CD14-positive monocyte (primary cell): Measurements from ENCODE around the gene GFOD1. TPM values are rescaled to one million over a fixed set of nuclear protein-coding genes. Genes with fewer than 3 reads are reported as not detected.

Experiments
- DNase-seq, 3 donors: peaks; one replicate each; pipeline ENCODE4 v3.0.0-alpha.2; 2011 to 2022
- H2AFZ ChIP-seq: 2 replicates; pipeline ENCODE4 v1.6.0; 2012; ENCODE audit warnings: mild to moderate bottlenecking, low read depth, low read length, inconsistent platforms; ENCODE audit not compliant: insufficient read depth, poor library complexity, severe bottlenecking
- H3K27ac ChIP-seq, 2 donors: 1 replicate in 1 of 2; 2 replicates in 1 of 2; pipeline ENCODE4 v1.5.1; 2012 to 2013; ENCODE audit warnings: low read length in 2 of 2, control low read depth in 1 of 2, inconsistent platforms in 1 of 2, low read depth in 1 of 2, mild to moderate bottlenecking in 1 of 2
- H3K27me3 ChIP-seq, 2 donors: one replicate each; pipeline versions ENCODE4 v1.6.0 to v1.6.1; 2011 to 2013; ENCODE audit warnings: low read length in 2 of 2; ENCODE audit not compliant: control insufficient read depth in 2 of 2, insufficient read depth in 2 of 2
- H3K36me3 ChIP-seq, 2 donors: replicated peaks in 1 of 2; 1 replicate in 1 of 2; 2 replicates in 1 of 2; pipeline versions ENCODE4 v1.5.1 to v1.6.1; 2012 to 2013; ENCODE audit warnings: low read length in 2 of 2, control low read depth in 1 of 2, inconsistent platforms in 1 of 2, mild to moderate bottlenecking in 1 of 2; ENCODE audit not compliant: insufficient read depth in 2 of 2, control insufficient read depth in 1 of 2
- H3K4me1 ChIP-seq, 2 donors: 1 replicate in 1 of 2; 2 replicates in 1 of 2; pipeline versions ENCODE4 v1.5.1 to v1.6.1; 2012 to 2013; ENCODE audit warnings: low read length in 2 of 2, control low read depth in 1 of 2, inconsistent platforms in 1 of 2, mild to moderate bottlenecking in 1 of 2, moderate library complexity in 1 of 2; ENCODE audit not compliant: insufficient read depth in 2 of 2, control insufficient read depth in 1 of 2
- H3K4me2 ChIP-seq: replicated peaks from 2 replicates; pipeline ENCODE3; 2012; ENCODE audit warnings: low read length, moderate library complexity, mild to moderate bottlenecking; ENCODE audit not compliant: poor library complexity, severe bottlenecking; ENCODE audit errors: extremely low read depth
- H3K4me3 ChIP-seq, 3 experiments: fragments of 200-600 bp in 1 of 3; sonication (generic) in 1 of 3; replicated peaks in 1 of 3; 1 replicate in 2 of 3; 2 replicates in 1 of 3; pipeline ENCODE4 v1.5.1; 2011 to 2013; ENCODE audit warnings: low read length in 3 of 3, mild to moderate bottlenecking in 3 of 3, control low read depth in 2 of 3, low read depth in 2 of 3, inconsistent platforms in 1 of 3, moderate library complexity in 1 of 3
- H3K79me2 ChIP-seq: 2 replicates; pipeline ENCODE4 v1.6.0; 2012; ENCODE audit warnings: mild to moderate bottlenecking, control low read depth, inconsistent platforms, low read length, moderate library complexity; ENCODE audit not compliant: insufficient read depth
- H3K9ac ChIP-seq: 2 replicates; pipeline ENCODE4 v1.6.0; 2017; ENCODE audit warnings: low read length, mild to moderate bottlenecking; ENCODE audit not compliant: insufficient read depth, poor library complexity, severe bottlenecking
- H3K9me3 ChIP-seq, 2 donors: replicated peaks in 1 of 2; 1 replicate in 1 of 2; 2 replicates in 1 of 2; pipeline versions ENCODE4 v1.5.1 to v1.6.1; 2012 to 2013; ENCODE audit warnings: low read length in 2 of 2, control low read depth in 1 of 2; ENCODE audit not compliant: control insufficient read depth in 1 of 2, insufficient read depth in 1 of 2
- H4K20me1 ChIP-seq: 2 replicates; pipeline ENCODE4 v1.6.0; 2012; ENCODE audit warnings: mild to moderate bottlenecking, low read length, control low read depth, moderate library complexity; ENCODE audit not compliant: insufficient read depth
- H3K27ac Mint-ChIP-seq, 7 donors: one replicate each; pipeline ENCODE4 v1.8.0; 2020; ENCODE audit warnings: mild to moderate bottlenecking in 7 of 7, mixed read lengths in 7 of 7, moderate library complexity in 6 of 7, inconsistent platforms in 2 of 7
- H3K27me3 Mint-ChIP-seq, 3 donors: one replicate each; pipeline ENCODE4 v1.8.0; 2021 to 2022; ENCODE audit warnings: low read depth in 3 of 3, mild to moderate bottlenecking in 3 of 3, mixed read lengths in 3 of 3, moderate library complexity in 3 of 3, inconsistent platforms in 1 of 3
- H3K36me3 Mint-ChIP-seq, 2 donors: one replicate each; pipeline ENCODE4 v1.8.0; 2020; ENCODE audit warnings: mixed read lengths in 2 of 2, inconsistent platforms in 1 of 2, mild to moderate bottlenecking in 1 of 2
- H3K4me1 Mint-ChIP-seq: one replicate; pipeline ENCODE4 v1.8.0; 2020; ENCODE audit warnings: mild to moderate bottlenecking, mixed read lengths
- H3K4me3 Mint-ChIP-seq, 2 donors: one replicate each; pipeline ENCODE4 v1.8.0; 2020; ENCODE audit warnings: mild to moderate bottlenecking in 2 of 2, mixed read lengths in 2 of 2, moderate library complexity in 1 of 2
- H3K9me3 Mint-ChIP-seq, 7 donors: one replicate each; pipeline ENCODE4 v1.8.0; 2020 to 2022; ENCODE audit warnings: mixed read lengths in 7 of 7, mild to moderate bottlenecking in 6 of 7, moderate library complexity in 6 of 7, inconsistent platforms in 2 of 7
- CTCF ChIP-seq: fragments of 200-600 bp; IDR thresholded peaks from one replicate; pipeline ENCODE4 v1.8.0; 2022; ENCODE audit warnings: antibody characterized with exemption, mild to moderate bottlenecking
- WGBS: methylation state at CpG from one replicate; pipeline ENCODE4 v1.1.5; 2013; ENCODE audit warnings: missing lambda C conversion rate; ENCODE audit not compliant: insufficient coverage; 5-methylcytosine and 5-hydroxymethylcytosine counted together
- intact Hi-C, 2 donors: fragments of 100-400 bp; cut with micrococcal nuclease; formaldehyde crosslinking; loops; one replicate each; pipeline versions ENCODE4 v1.15.0 to v1.15.1; 2023
- polyA plus RNA-seq, 3 donors: library from polyadenylated mRNA; depleted of rRNA in 1 of 3; unstranded in 2 of 3; stranded (reverse) in 1 of 3; fragments of 300-500 nt in 2 of 3; fragments of >200 nt in 1 of 3; fragmentation: Illumina TruSeq in 2 of 3; gene quantifications; 1 replicate in 2 of 3; 2 replicates in 1 of 3; pipeline ENCODE4 v1.2.3, GENCODE V29; 2012 to 2021

Gene GFOD1
- polyA plus RNA-seq, 3 donors, result 2.4 to 8.7 (median 2.4) TPM

- Histone ChIP-seq H3K9me3 (no peaks in the 10 kb centered on the region), H3K36me3 (no peaks in the 10 kb centered on the region), H3K4me1 (peaks cover 19 to 28% of the 10 kb centered on the region in 2 donors), H3K4me2 (no peak overlapping the region), H3K27me3 (peaks cover 0 to 5% of the 10 kb centered on the region in 2 donors), H4K20me1 (peaks cover 6% of the 10 kb centered on the region), H3K79me2 (peaks cover 5% of the 10 kb centered on the region), H3K9ac (no peak overlapping the region), H2AFZ (no peak overlapping the region), H3K4me3 (no peak overlapping the region), H3K27ac (no peak overlapping the region)
- peaks cover 3 to 12% (median 11%) of the 10 kb centered on the region in 3 donors for H3K27me3 Mint-ChIP-seq
- no peak overlapping the region for H3K27ac Mint-ChIP-seq
- TF ChIP-seq CTCF, result no peak
- H3K4me3 Mint-ChIP-seq, result no peak overlapping the region
- peaks cover 0 to 1% (median 0%) of the 10 kb centered on the region in 7 donors for H3K9me3 Mint-ChIP-seq
- H3K36me3 Mint-ChIP-seq, result peaks cover 0 to 1% of the 10 kb centered on the region in 2 donors
- intact Hi-C loops, result no loop called here
- 94% methylated on average over 3 of the region's 3 CpGs for WGBS
- no peak for DNase-seq
- H3K4me1 Mint-ChIP-seq, result peaks cover 24% of the 10 kb centered on the region
Measured at GRCh38 chr6:13490402-13490801, 3.0 kb upstream of the GFOD1 start.

GRCh38 chr6:13488896-13489237 is 1.5 kb upstream of the GFOD1 start:
- H3K4me3 Mint-ChIP-seq, result peak overlapping the region in 1 of 2 donors; percentile 86
- intact Hi-C loops, result loop anchor here (5.0 to 10.0 kb wide), 5 partner anchors 37 to 86 kb away; partner anchors contain the start of gene SIRT5 (in 2 of the 2)
- H3K27me3 Mint-ChIP-seq, result peaks cover 3 to 16% (median 14%) of the 10 kb centered on the region in 3 donors
- Histone ChIP-seq H4K20me1 (peaks cover 8% of the 10 kb centered on the region), H3K27me3 (peaks cover 0 to 7% of the 10 kb centered on the region in 2 donors), H3K27ac (no peak overlapping the region), H3K4me3 (no peak overlapping the region), H3K9ac (no peak overlapping the region), H3K79me2 (peaks cover 12% of the 10 kb centered on the region), H3K36me3 (no peaks in the 10 kb centered on the region), H3K4me1 (peaks cover 27 to 43% of the 10 kb centered on the region in 2 donors), H2AFZ (peak overlapping the region; percentile 29), H3K4me2 (no peak overlapping the region), H3K9me3 (no peaks in the 10 kb centered on the region)
- no peak for DNase-seq
- peaks cover under 1 to 7% of the 10 kb centered on the region in 2 donors for H3K36me3 Mint-ChIP-seq
- peaks cover 39% of the 10 kb centered on the region for H3K4me1 Mint-ChIP-seq
- 86% methylated on average over 8 of the region's 8 CpGs for WGBS
- H3K27ac Mint-ChIP-seq, result peak overlapping the region in 2 of 7 donors; percentile 21 to 55
- TF ChIP-seq CTCF, result no peak
- H3K9me3 Mint-ChIP-seq, result peaks cover 0 to 2% (median 0%) of the 10 kb centered on the region in 7 donors
